ENCODE measurements around the gene ATG16L2.

DNA sequence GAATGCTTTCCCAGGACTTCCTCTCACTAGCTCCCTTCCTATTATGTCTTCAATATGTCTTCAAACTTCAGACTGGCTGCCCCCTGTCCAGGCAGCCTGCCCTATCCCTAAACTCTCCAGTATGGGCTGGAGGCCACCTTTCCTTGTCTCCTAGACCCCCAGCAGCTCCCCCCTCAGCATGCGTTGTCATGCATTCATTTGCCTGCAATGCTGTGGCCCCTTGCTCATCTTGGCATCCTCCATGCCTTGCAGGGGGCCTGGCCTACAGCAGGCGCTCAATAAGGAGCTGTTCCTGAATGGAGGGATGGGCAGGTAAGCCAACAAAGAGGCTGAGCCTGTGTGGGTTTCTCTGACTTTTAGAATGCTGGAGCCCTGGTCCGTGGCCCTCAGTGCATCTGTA is 45.6 kb upstream of the ATG16L2 start:
- TF ChIP-seq, protein P1, sequence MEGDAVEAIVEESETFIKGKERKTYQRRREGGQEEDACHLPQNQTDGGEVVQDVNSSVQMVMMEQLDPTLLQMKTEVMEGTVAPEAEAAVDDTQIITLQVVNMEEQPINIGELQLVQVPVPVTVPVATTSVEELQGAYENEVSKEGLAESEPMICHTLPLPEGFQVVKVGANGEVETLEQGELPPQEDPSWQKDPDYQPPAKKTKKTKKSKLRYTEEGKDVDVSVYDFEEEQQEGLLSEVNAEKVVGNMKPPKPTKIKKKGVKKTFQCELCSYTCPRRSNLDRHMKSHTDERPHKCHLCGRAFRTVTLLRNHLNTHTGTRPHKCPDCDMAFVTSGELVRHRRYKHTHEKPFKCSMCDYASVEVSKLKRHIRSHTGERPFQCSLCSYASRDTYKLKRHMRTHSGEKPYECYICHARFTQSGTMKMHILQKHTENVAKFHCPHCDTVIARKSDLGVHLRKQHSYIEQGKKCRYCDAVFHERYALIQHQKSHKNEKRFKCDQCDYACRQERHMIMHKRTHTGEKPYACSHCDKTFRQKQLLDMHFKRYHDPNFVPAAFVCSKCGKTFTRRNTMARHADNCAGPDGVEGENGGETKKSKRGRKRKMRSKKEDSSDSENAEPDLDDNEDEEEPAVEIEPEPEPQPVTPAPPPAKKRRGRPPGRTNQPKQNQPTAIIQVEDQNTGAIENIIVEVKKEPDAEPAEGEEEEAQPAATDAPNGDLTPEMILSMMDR (IDR thresholded peaks at IDR 0.05; ENCODE audit: insufficient read depth, low read depth, low read length): no peak
- TF ChIP-seq EZH2 (IDR thresholded peaks at IDR 0.05; ENCODE audit: insufficient read depth, low read length): no peak

All from astrocyte (in vitro differentiated cells and primary cell).